Activated naive CD4-positive, alpha-beta T cell treated with anti-CD3 and anti-CD28 coated beads, Interleukin-2, amount 10 ng/mL, durations not matched to agents 5 hours and 36 hours (primary cell): ENCODE data around the gene DAZ3. TPM values are rescaled to one million over a fixed set of nuclear protein-coding genes. Genes with fewer than 3 reads are reported as not detected.

ENCODE experiments used
- total RNA-seq, 2 experiments: library from RNA; stranded (reverse); gene quantifications; one replicate each; pipeline ENCODE4 v1.2.3, GENCODE V29; 2021

DAZ3 gene, protein sequence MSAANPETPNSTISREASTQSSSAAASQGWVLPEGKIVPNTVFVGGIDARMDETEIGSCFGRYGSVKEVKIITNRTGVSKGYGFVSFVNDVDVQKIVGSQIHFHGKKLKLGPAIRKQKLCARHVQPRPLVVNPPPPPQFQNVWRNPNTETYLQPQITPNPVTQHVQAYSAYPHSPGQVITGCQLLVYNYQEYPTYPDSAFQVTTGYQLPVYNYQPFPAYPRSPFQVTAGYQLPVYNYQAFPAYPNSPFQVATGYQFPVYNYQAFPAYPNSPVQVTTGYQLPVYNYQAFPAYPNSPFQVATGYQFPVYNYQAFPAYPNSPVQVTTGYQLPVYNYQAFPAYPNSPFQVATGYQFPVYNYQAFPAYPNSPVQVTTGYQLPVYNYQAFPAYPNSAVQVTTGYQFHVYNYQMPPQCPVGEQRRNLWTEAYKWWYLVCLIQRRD
- total RNA-seq, result not detected

DNA sequence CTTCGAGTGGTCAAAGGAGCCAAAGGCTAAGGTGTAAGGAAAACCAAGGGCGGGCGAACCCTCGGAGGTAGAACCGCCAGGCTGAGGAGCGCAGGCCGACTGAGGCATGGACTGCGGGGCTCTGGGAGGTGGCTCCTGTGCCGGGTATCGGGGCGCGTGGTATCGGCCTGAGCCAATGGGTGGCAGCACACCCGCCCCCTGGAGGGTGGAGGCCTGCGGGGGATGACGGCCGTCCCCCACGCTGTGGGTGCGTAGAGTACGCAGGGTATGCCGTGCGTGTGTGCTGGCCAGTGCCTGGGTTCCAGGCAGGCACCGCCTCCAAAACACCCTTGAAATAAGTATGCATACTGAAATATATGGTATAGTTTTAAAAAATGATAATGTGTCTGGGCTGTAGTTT, at the start of gene DAZ3:
TSS of gene DAZ3 (minus strand) at position 101 of the 400 bp plus-strand sequence. CDS start 208 bp downstream, outside the sequence.

GRCh38 chrY:24833619-24834018, 20.4 kb upstream of the DAZ3 start, which contains the start of gene DAZ4:
TSS of gene DAZ4 (plus strand) at chrY:24833919. CDS start at chrY:24834127, 208 bp downstream.

Other genes with a start within 250 kb of the DAZ3 start
- gene BPY2B, start 195.4 kb downstream of the DAZ3 start, total RNA-seq, result not detected
- not detected for gene DAZ4, start 20.5 kb upstream of the DAZ3 start, total RNA-seq
- not detected for gene BPY2C, start 238.7 kb upstream of the DAZ3 start, total RNA-seq